T1000 (cell line): ENCODE results near the gene CYB5B.
A peak's percentile ranks its signal among the peaks of the same experiment; 100 is the strongest.

Experiments
- DNase-seq: peaks from one replicate; lab custom pipeline; 2025; ENCODE audit warnings: mixed read lengths; lab: John Stamatoyannopoulos, UW

Gene CYB5B

DNA sequence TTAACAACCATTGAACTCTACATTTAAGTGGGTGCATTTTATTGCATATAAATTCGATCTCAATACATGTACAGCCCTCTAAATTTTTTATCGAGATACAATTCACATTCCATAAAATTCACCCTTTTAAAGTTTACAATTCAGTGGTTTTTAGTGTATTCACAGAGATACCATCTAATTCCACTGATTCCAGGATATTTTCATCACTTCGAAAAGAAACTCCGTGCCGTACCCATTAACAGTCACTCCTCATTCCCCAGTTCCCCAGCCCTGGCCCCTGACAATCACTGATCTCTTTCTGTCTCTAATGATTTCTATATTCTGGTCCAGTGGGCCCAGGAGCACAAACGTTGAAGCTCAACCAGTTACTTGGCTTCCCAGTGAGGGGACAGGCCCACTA lies 61.4 kb downstream of the CYB5B start:
- DNase-seq, result no peak

DNA sequence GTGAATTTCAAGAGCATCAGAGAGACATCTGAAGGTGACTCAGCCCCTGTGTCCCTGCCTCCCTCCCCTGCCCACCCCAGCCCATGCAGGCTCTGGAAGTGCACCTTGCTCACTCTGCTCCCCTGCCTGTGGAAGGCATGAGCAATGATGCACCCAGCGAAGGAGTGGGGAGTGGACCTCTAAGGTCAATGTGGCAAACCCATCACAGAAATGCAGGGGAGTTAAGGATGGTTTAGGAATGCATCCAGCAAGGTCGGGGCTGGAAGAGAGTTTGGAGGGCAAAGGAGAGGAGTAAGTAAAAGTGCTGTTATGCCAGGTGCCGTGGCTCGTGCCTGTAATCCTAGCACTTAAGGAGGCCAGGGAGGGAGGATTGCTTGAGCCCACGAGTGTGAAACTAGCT lies 61.9 kb downstream of the CYB5B start:
- no peak for DNase-seq

DNA sequence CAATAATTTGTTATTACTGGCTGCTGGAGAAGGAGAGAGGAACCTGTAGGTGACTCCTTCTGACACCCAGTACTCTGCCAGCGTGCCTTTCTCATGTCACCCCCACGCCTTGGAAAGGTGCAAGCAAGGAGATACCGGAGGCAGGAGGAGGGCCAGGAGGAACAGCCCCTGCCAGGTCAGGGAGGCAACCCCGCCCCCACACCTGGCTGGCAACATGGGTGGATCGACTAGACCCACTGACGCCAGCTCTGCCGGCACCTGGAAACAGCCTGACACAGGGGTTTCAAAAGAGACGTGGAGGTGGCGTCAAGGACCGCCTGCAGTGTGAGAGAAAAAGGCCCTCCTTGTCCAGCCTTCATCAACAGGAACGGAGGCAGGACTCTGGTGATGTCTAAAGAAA lies 62.3 kb downstream of the CYB5B start:
- no peak for DNase-seq

DNA sequence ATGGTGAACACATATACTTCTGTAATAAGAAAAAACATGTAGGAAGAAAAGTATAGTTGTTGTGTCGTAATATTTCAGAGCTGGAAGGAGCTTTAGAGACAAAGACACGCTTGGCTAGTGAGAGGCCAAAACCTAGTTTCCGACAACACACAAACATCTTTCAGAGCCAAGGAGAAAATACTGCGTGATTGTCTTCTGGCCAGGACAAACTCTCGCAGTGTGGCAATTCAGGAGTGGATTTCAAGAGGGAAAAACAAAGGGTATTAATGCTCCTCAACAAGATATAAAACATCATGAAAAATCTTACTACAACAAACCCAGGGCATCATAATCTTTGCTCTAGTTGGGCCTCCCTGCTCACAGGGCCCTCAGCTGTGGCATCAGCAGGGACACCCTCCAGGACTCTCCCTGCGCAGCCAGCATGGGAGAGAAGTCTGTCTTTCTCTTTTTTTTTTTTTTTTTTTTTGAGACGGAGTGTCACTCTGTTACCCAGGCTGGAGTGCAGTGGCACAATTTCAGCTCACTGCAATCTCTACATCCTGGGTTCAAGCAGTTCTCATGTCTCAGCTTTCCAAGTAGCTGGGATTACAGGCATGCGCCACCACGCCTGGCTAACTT lies 66.4 kb downstream of the CYB5B start:
- no peak for DNase-seq

DNA sequence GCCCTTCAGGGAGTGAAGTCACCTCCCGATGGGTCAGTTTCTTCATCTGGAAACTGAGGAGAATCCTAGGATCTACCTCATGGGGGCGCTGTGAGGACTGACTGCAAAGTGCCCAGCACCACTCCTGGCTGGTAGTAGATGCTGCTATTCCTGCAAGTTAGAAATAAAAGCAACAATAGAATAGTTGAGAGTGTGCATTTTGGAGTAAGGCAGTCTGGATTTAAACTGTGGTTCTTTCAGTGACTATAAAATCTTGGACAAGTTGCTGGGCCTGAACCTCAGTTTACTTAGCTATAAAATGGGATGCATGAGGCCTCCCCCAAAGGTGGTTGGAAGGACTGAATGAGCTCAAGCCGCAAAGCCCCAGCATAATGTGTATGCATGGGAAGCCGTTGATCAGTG lies 70.6 kb downstream of the CYB5B start:
- no peak for DNase-seq

DNA sequence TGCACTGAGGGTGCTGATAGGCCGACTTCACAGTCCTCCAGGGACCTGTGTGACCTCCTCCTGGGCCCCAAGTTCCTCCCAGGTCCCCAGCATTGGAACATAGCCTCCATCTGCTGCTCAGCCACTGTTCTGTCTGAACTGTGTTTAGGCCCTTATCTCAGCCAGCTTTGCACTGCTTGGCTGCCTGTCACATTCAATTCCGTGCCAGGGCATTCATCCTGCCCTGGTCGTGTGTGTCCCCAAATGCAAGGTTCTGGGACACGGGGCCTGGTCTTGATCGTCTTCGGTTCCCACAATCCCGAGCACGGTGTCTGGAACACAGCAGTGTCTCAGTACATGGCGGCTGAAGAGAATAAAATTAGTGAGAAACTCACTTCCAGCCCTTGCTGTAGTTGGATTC lies 71.4 kb downstream of the CYB5B start:
- no peak for DNase-seq

GRCh38 chr16:69496376-69496775 lies 72.0 kb downstream of the CYB5B start:
- no peak for DNase-seq

DNA sequence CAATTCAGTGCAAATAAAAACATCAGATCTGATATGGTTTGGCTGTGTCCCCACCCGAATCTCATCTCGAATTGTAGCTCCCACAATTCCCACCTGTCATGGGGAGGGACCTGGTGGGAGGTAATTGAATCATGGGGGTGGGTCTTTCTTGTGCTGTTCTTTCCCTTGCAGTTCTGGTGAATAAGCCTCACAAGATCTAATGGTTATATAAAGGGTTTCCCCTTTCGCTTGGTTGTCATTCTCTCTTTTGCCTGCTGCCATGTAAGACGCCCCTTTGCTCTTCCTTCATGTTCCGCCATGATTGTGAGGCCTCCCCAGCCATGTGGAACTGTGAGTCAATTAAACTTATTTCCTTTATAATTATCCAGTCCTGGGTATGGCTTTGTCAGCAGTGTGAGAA lies 72.5 kb downstream of the CYB5B start:
- DNase-seq, result no peak

GRCh38 chr16:69497876-69498596 lies 73.6 kb downstream of the CYB5B start:
- DNase-seq, result no peak

GRCh38 chr16:69498926-69499325 lies 74.5 kb downstream of the CYB5B start:
- no peak for DNase-seq

- no peak for DNase-seq
Observed at GRCh38 chr16:69499541-69500230, 75.3 kb downstream of the CYB5B start.

DNA sequence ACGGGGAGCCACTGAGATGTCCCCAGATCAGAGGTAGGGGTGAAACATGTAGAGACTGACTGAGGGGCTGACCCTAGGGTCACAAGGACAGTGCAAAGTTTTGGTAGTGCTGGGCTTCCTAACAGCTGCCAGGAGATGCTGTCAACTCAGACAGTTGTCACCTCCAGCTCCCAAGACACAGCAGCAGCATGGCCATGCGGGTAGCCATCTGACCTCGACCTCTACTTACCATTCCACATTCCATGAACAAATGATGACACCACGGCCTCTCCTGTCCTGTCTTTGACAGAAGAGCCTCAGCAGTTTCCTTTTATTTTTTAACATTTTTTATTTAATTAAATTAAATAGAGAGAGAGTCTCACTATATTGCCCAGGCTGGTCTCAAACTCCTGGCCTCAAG lies 76.1 kb downstream of the CYB5B start:
- DNase-seq, result no peak

DNA sequence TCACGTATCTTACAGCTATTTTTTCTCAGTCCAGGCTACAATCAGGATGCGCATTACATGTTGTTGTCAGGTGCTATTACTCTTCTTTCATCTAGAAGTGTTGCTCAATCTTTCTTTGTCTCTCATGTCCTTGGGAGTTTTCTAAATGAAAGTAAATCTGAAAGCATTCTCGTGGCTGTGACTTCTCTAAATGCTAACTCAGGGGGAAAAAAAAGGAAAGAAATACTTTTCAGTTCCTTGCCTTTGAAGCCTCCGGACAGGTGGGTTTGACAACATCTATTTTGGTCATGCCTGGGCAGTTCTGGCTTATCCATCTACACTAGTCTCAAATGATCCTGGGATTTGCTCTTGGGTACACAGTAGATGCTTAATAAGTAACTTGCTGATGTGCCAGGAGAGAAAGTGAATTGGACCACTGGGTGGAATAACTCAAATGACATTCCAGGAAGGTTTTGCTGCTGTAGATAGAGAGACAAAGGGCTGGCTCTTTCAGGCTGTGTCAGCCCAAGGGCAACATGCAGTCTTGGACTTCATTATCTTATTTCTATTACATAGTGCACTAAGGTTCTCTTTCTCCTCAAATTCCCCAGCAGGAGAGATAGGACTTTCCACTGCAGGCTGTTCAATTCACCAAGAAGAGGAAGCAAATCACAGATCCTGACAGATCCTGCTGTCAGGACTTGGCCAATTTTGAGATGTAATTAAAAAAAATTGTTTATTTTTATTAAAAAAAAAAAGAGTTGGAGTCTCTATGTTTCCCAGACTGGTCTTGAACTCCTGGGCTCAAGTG lies 77.7 kb downstream of the CYB5B start:
- no peak for DNase-seq

GRCh38 chr16:69503244-69503643 lies 78.8 kb downstream of the CYB5B start:
- DNase-seq, result no peak

DNA sequence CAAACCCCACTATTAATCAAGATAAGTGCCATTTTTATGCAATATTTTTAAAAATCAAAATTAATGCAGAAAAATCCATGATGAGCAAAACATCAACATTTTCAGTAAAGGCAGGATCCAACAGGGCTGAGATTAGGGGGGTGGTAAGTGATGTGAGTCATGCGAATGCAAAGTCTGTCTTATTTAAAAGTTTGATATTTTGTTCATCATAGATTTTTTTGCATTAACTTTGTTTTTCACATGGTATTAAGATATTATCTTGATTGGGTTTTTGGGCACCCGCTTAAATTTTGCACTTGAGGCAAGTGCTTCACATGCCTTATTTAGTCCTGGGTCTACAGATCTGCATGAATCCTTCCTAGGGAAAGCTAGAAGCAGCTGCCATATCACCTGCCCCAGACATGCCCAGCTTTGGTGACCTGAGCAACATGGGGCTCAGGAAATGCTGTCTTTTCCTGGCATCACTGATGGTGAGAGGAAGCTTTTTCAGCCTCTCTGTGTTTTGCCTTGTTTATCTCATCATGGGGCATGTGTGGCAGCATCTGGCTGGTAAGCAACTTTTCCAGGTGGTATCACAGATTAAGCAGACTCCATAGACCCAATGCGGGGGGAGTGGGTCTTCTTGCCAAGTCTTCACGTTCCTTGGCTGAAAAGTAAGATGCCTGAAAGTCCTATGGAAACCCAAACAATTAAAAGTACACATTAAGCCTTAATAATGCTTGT lies 83.8 kb downstream of the CYB5B start:
- DNase-seq, result no peak

GRCh38 chr16:69509125-69509524 lies 84.7 kb downstream of the CYB5B start:
- no peak for DNase-seq

- no peak for DNase-seq
Observed at GRCh38 chr16:69511651-69512050, 87.2 kb downstream of the CYB5B start.

DNA sequence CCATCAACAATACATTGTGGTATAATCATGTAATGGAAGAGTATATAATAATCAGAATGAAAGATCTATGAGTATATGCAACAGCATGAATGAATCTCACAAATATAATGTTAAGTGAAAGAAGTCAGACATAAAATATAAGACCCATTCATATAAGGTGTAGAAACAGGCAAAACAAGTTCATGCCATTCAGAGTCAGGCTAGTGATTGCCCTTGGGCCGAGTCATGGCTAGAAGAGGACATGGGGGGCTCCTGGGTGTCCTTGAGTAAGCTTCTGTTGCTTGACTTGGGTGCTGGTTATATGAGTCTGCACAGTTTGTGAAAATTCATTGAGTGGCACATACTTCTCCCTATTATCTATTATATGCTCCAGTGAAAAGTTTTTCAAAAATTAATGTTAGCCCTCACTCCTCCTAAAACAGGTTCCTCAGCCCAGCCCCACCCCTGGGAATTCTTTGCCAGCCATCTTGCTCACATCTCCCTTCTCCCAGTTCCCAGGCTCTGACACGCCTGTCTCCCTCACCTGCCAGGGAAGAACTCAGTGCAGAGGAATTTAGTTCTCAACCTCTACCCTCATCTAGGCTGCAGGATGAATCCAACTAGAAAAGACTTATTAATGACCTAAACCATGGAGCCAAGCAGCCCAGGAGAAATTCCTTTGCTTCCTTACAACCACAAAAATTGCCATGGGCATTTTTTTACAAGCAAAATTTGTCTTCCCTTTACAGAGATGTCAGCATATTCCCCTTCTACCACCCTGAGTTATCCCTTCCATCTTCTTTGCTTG lies 89.0 kb downstream of the CYB5B start:
- peak; percentile 33 for DNase-seq

- no peak for DNase-seq
Observed at GRCh38 chr16:69514356-69514755, 89.9 kb downstream of the CYB5B start.
